PFSK-1 (cell line): ENCODE data around the gene ZSCAN22.

ENCODE experiments used
- FOXP2 ChIP-seq: optimal IDR thresholded peaks from 2 replicates; pipeline ENCODE3; 2011; ENCODE audit warnings: borderline replicate concordance, control low read depth, inconsistent platforms; ENCODE audit not compliant: insufficient read depth; ENCODE audit errors: extremely low read length, extremely low read depth
- POLR2AphosphoS5 ChIP-seq: IDR thresholded peaks from 2 replicates; pipeline ENCODE4 v1.6.1; 2012; ENCODE audit warnings: low read depth, mild to moderate bottlenecking, control low read depth, low read length, moderate library complexity
- SIN3A ChIP-seq: IDR thresholded peaks from 2 replicates; pipeline ENCODE4 v1.6.1; 2012; ENCODE audit warnings: mild to moderate bottlenecking, low read length, moderate library complexity, borderline replicate concordance; ENCODE audit not compliant: insufficient read depth
- TAF1 ChIP-seq: IDR thresholded peaks from 2 replicates; pipeline ENCODE4 v1.6.1; 2012; ENCODE audit warnings: low read length, control low read depth, borderline replicate concordance; ENCODE audit not compliant: insufficient read depth
- TF ChIP-seq, protein P1 (sequence below), 2 experiments: IDR thresholded peaks; 2 replicates each; pipeline versions ENCODE4 v1.6.1 to v1.8.0; 2011 to 2012; ENCODE audit warnings: low read depth in 2 of 2, low read length in 2 of 2, control low read depth in 1 of 2, inconsistent platforms in 1 of 2, mild to moderate bottlenecking in 1 of 2, moderate library complexity in 1 of 2; ENCODE audit not compliant: insufficient read depth in 1 of 2

DNA sequence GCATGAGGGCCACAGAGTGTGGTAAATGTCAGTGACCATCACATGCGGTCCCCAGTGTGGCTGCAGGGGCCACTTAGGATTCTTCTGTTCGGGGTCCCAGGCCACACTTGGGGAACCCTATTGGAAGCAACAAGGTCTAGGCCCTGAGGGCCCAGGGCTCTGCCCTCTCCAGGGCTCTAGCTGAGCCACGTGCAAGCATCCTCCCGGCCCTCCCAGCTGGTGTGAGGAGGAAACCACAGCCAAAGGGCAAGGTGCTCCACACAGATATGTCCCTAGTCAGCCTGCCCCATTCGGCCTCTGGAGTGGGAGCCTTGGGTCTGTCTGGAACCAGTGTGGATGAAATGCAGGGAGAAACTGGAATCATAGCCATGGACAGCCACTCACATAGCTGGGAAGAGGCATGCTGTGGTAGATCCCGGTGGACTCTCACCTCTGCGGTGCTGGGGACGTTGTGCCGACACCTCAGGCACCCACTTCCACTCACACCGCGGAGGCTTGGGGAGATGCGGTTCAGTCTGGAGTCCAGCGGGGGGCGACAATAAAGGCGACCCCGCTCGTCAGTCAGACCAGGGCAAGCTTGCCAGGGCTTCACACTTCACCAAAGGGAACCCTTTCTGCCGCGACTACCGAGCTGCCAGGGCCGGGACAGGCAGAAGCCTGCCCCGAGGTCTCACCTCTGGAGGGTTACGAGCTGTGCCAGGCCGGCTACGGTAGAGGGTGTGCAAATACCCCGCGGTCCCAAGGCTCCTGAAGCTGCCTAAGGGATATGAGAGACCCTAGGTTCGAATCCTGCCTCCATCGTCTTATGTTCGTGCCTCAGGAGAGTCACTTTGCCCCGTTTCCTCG lies 40.0 kb downstream of the ZSCAN22 start:
- TF ChIP-seq SIN3A (no peak), FOXP2 (no peak), POLR2AphosphoS5 (no peak), TAF1 (no peak)
- TF ChIP-seq, protein P1, sequence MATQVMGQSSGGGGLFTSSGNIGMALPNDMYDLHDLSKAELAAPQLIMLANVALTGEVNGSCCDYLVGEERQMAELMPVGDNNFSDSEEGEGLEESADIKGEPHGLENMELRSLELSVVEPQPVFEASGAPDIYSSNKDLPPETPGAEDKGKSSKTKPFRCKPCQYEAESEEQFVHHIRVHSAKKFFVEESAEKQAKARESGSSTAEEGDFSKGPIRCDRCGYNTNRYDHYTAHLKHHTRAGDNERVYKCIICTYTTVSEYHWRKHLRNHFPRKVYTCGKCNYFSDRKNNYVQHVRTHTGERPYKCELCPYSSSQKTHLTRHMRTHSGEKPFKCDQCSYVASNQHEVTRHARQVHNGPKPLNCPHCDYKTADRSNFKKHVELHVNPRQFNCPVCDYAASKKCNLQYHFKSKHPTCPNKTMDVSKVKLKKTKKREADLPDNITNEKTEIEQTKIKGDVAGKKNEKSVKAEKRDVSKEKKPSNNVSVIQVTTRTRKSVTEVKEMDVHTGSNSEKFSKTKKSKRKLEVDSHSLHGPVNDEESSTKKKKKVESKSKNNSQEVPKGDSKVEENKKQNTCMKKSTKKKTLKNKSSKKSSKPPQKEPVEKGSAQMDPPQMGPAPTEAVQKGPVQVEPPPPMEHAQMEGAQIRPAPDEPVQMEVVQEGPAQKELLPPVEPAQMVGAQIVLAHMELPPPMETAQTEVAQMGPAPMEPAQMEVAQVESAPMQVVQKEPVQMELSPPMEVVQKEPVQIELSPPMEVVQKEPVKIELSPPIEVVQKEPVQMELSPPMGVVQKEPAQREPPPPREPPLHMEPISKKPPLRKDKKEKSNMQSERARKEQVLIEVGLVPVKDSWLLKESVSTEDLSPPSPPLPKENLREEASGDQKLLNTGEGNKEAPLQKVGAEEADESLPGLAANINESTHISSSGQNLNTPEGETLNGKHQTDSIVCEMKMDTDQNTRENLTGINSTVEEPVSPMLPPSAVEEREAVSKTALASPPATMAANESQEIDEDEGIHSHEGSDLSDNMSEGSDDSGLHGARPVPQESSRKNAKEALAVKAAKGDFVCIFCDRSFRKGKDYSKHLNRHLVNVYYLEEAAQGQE (IDR thresholded peaks at IDR 0.05; ENCODE audit: insufficient read depth in 1 of 2, low read depth in 2 of 2, low read length in 2 of 2): no peak
